Panc1 (cell line): Measurements from ENCODE around the gene WNT11. TPM values are rescaled to one million over a fixed set of nuclear protein-coding genes. Genes with fewer than 3 reads are reported as not detected.

Experiments
- ATAC-seq: fragments of 200-7000 bp; cut with Tn5 transposase; 2 replicates; pipeline ENCODE4 v1.9.1; 2020; ENCODE audit warnings: mild to moderate bottlenecking, moderate library complexity
- BruUV-seq: library from RNA; stranded (reverse); fragments of 400-500 nt; replicated peaks from 2 replicates; lab custom pipeline; 2021; lab: Mats Ljungman, UMichigan
- CTCF ChIA-PET: fragments of 300-600 bp; sonication (Branson Sonifier 250); formaldehyde crosslinking; loops from one replicate; lab custom pipeline; 2022; ENCODE audit warnings: antibody characterized with exemption; lab: Charles Lee
- POLR2A ChIA-PET: fragments of 300-600 bp; sonication (Branson Sonifier 250); formaldehyde crosslinking; loops from one replicate; lab custom pipeline; 2022; ENCODE audit warnings: antibody characterized with exemption; lab: Charles Lee
- DNase-seq: peaks from one replicate; pipeline ENCODE4 v3.0.0-alpha.2; 2010; ENCODE audit warnings: low read depth, low spot score
- H3K27ac ChIP-seq: 2 replicates; pipeline ENCODE4 v1.5.1; 2011; ENCODE audit warnings: mild to moderate bottlenecking, low read length, inconsistent platforms
- H3K27me3 ChIP-seq: fragments of 200-500 bp; sonication (Bioruptor generic); 2 replicates; pipeline ENCODE4 v1.6.0; 2014; ENCODE audit warnings: low read length, inconsistent platforms; ENCODE audit not compliant: control insufficient read depth, insufficient read depth
- H3K36me3 ChIP-seq: fragments of 200-500 bp; sonication (Bioruptor generic); 2 replicates; pipeline ENCODE4 v1.5.1; 2014; ENCODE audit warnings: inconsistent platforms, mild to moderate bottlenecking, low read length, moderate library complexity; ENCODE audit not compliant: control insufficient read depth, insufficient read depth
- H3K4me1 ChIP-seq: 2 replicates; pipeline ENCODE4 v1.5.1; 2011; ENCODE audit warnings: inconsistent platforms, mild to moderate bottlenecking, low read length, moderate library complexity; ENCODE audit not compliant: control insufficient read depth, insufficient read depth
- H3K4me3 ChIP-seq, 2 experiments: 2 replicates each; pipeline ENCODE4 v1.5.1; 2011 to 2012; ENCODE audit warnings: low read depth in 2 of 2, low read length in 2 of 2, mild to moderate bottlenecking in 2 of 2, inconsistent platforms in 1 of 2, moderate library complexity in 1 of 2
- H3K9me3 ChIP-seq: fragments of 200-500 bp; sonication (Bioruptor generic); 2 replicates; pipeline ENCODE4 v1.5.1; 2014; ENCODE audit warnings: low read depth, mild to moderate bottlenecking, inconsistent platforms, low read length, moderate library complexity; ENCODE audit not compliant: control insufficient read depth, insufficient read depth
- POLR2AphosphoS5 ChIP-seq: IDR thresholded peaks from 2 replicates; pipeline ENCODE4 v1.6.1; 2012; ENCODE audit warnings: mild to moderate bottlenecking, low read depth, low read length, moderate library complexity
- SIN3A ChIP-seq: IDR thresholded peaks from 2 replicates; pipeline ENCODE4 v1.6.1; 2012; ENCODE audit warnings: low read depth, mild to moderate bottlenecking, low read length, moderate library complexity, borderline replicate concordance; ENCODE audit not compliant: insufficient read depth
- TCF7L2 ChIP-seq: IDR thresholded peaks from 2 replicates; pipeline ENCODE4 v1.6.1; 2011; ENCODE audit warnings: mild to moderate bottlenecking, low read depth, low read length, inconsistent platforms
- in situ Hi-C: cut with HindIII; loops from 2 replicates; pipeline ENCODE4 v1.10.0; 2016; ENCODE audit warnings: low sequenced_read_pairs, low pct_unique_long_range_greater_than_20kb
- intact Hi-C: fragments of 100-400 bp; cut with micrococcal nuclease; formaldehyde crosslinking; loops from one replicate; pipeline ENCODE4 v1.10.0; 2022; ENCODE audit not compliant: unreplicated experiment
- total RNA-seq: library from RNA; stranded (reverse); gene quantifications from one replicate; pipeline ENCODE4 v1.2.1, GENCODE V29; 2021; ENCODE audit not compliant: unreplicated experiment
- TF ChIP-seq, protein P1 (sequence below): fragments of 450-650 bp; IDR thresholded peaks from 2 replicates; pipeline ENCODE4 v1.5.1; 2017; ENCODE audit warnings: mild to moderate bottlenecking
- TF ChIP-seq, protein P2 (sequence below), 2 experiments: IDR thresholded peaks; 2 replicates each; pipeline ENCODE4 v1.6.1; 2011 to 2012; ENCODE audit warnings: low read depth in 2 of 2, control low read depth in 1 of 2, low read length in 1 of 2, mild to moderate bottlenecking in 1 of 2, moderate library complexity in 1 of 2; ENCODE audit not compliant: insufficient read depth in 1 of 2

WNT11 gene
- total RNA-seq, 1 experiment from 2014 or later = 1.1 TPM

DNA sequence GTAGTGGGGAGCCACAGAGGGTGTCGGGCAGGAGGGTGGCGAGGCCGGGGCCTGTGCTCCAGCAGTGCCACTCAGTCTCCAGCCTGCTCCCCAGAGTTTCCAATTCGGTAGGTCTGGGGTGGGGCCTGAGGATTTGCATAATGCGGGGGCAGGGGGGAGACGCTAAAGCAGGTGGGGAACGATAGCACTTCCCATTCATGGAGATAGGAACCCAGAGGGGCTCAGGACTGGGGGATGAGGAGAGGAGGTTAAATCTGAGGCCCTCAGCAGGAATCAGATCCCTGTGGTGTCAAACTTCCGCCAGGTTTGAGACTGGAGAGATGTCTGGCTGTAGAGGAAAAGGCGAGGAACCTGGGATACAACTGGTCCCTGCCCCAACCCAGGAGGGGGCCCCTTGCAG, 29.8 kb downstream of the WNT11 start:
- no peaks in the 10 kb centered on the region for H3K27me3 ChIP-seq
- DNase-seq (no peak), ATAC-seq (no peak)
- H3K9me3 ChIP-seq = no peaks in the 10 kb centered on the region
- no peak overlapping the region for H3K27ac ChIP-seq
- TF ChIP-seq TCF7L2 = no peak
- TF ChIP-seq, protein P1, sequence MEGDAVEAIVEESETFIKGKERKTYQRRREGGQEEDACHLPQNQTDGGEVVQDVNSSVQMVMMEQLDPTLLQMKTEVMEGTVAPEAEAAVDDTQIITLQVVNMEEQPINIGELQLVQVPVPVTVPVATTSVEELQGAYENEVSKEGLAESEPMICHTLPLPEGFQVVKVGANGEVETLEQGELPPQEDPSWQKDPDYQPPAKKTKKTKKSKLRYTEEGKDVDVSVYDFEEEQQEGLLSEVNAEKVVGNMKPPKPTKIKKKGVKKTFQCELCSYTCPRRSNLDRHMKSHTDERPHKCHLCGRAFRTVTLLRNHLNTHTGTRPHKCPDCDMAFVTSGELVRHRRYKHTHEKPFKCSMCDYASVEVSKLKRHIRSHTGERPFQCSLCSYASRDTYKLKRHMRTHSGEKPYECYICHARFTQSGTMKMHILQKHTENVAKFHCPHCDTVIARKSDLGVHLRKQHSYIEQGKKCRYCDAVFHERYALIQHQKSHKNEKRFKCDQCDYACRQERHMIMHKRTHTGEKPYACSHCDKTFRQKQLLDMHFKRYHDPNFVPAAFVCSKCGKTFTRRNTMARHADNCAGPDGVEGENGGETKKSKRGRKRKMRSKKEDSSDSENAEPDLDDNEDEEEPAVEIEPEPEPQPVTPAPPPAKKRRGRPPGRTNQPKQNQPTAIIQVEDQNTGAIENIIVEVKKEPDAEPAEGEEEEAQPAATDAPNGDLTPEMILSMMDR = no peak
- H3K4me3 ChIP-seq = no peak overlapping the region
- H3K36me3 ChIP-seq = no peaks in the 10 kb centered on the region
- POLR2A ChIA-PET = no interaction called here
- no TSS peak for BruUV-seq
- CTCF ChIA-PET = no interaction called here
- intact Hi-C loops = no loop called here
- no peaks in the 10 kb centered on the region for H3K4me1 ChIP-seq
- in situ Hi-C loops = no loop called here

DNA sequence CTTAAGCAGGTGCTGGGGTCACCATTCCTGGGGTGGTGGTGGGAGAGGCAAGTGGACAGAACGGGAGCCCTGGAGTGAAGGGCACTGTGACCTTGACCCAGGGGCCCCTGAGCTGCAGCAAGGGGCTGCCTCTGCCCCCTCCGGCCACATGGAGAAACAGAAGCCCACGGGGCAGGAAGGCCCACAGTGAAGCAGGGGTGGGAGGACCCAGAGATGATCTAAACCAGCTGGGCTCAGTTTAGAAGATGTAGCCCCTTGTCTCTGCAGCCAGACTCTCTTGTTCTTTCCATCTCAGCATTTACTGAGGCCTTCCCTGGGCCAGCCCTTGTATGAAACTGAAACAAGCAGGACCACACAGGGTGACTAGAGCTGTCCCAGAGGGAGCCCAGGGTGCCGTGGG, 30.5 kb downstream of the WNT11 start:
- Histone ChIP-seq H3K4me1 (no peaks in the 10 kb centered on the region), H3K9me3 (no peaks in the 10 kb centered on the region), H3K36me3 (no peaks in the 10 kb centered on the region), H3K4me3 (no peak overlapping the region), H3K27ac (no peak overlapping the region), H3K27me3 (no peaks in the 10 kb centered on the region)
- ChIA-PET CTCF (no interaction called here), POLR2A (no interaction called here)
- TF ChIP-seq POLR2AphosphoS5 (no peak), TCF7L2 (no peak), SIN3A (no peak)
- TF ChIP-seq, protein P2, sequence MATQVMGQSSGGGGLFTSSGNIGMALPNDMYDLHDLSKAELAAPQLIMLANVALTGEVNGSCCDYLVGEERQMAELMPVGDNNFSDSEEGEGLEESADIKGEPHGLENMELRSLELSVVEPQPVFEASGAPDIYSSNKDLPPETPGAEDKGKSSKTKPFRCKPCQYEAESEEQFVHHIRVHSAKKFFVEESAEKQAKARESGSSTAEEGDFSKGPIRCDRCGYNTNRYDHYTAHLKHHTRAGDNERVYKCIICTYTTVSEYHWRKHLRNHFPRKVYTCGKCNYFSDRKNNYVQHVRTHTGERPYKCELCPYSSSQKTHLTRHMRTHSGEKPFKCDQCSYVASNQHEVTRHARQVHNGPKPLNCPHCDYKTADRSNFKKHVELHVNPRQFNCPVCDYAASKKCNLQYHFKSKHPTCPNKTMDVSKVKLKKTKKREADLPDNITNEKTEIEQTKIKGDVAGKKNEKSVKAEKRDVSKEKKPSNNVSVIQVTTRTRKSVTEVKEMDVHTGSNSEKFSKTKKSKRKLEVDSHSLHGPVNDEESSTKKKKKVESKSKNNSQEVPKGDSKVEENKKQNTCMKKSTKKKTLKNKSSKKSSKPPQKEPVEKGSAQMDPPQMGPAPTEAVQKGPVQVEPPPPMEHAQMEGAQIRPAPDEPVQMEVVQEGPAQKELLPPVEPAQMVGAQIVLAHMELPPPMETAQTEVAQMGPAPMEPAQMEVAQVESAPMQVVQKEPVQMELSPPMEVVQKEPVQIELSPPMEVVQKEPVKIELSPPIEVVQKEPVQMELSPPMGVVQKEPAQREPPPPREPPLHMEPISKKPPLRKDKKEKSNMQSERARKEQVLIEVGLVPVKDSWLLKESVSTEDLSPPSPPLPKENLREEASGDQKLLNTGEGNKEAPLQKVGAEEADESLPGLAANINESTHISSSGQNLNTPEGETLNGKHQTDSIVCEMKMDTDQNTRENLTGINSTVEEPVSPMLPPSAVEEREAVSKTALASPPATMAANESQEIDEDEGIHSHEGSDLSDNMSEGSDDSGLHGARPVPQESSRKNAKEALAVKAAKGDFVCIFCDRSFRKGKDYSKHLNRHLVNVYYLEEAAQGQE (IDR thresholded peaks at IDR 0.05; ENCODE audit: insufficient read depth in 1 of 2, low read depth in 2 of 2, low read length in 1 of 2) = no peak
- TF ChIP-seq, protein P1 = no peak
- BruUV-seq = no TSS peak
- ATAC-seq (no peak), DNase-seq (no peak)
- in situ Hi-C loops = no loop called here
- intact Hi-C loops = no loop called here

DNA sequence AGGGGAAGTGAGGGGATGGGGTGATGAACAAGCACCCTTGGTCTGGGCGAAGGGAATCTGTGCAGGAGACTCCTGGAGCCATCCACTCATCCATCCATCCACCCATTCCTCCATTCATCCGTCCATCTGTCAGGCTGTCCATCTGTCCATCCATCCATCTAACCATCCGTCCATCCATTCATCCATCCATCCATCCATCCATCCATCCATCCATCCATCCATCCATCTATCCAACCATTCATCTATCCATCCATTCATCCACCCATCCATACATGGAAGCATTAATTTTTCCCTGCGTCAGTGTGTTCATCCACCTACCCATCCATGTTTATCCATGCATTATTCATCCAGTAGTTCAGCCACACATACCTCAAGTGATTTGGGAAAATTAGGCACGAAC, 32.0 kb downstream of the WNT11 start:
- Histone ChIP-seq H3K9me3 (no peaks in the 10 kb centered on the region), H3K4me3 (no peak overlapping the region), H3K36me3 (no peaks in the 10 kb centered on the region), H3K4me1 (no peaks in the 10 kb centered on the region), H3K27me3 (no peaks in the 10 kb centered on the region), H3K27ac (no peak overlapping the region)
- BruUV-seq = no TSS peak
- in situ Hi-C loops = no loop called here
- intact Hi-C loops = no loop called here
- POLR2A ChIA-PET = no interaction called here
- ATAC-seq = no peak
- TF ChIP-seq, protein P1 = no peak
- no peak for TF ChIP-seq TCF7L2
- TF ChIP-seq, protein P2 (IDR thresholded peaks at IDR 0.05; ENCODE audit: insufficient read depth in 1 of 2, low read depth in 2 of 2, low read length in 1 of 2) = no peak
- no peak for TF ChIP-seq POLR2AphosphoS5
- no peak for TF ChIP-seq SIN3A
- CTCF ChIA-PET = interaction anchor here (0.5 kb wide), 1 partner anchor 201 kb away, joined by 3 read pairs; no protein-coding TSS in a partner anchor
- DNase-seq = no peak
